Measurements from ENCODE around the gene TKTL1.

The TKTL1 gene

DNA sequence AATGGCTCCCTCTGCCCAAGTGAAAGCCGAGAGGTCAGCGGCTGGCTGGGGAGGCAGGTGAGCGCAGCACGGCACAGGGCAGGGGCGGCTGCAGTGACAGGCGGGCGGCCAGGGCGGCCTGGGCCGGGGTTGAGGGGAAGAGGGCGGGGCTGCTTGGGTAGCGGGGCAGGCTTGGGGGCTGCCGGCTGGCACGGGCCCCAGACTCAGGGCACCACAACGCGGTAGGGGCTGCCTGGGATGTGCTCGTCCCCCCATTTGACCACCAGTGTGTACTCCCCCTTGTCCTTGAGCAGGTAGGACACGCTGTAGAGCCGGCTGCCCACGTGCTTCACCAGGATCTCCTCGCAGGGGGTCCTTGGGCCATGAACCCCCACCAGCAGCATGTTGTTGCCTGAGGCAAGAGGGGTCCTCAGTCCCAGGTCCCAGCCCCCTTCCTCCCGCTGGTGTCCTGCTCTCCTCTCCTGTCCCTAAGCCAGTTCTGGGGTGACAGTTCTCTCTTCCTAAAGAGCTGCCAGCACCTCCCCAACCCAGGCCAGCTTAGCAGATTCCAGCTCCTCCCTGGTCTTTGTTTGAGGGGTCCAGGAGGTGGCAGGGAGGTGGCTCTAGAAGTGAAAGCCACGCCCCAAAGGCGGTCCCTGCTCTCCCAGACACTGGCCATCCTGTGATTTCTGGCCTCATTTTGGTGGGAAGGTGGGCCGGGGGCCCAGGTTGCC lies 53.2 kb downstream of the TKTL1 start:
- DNase-seq, result no peak

DNA sequence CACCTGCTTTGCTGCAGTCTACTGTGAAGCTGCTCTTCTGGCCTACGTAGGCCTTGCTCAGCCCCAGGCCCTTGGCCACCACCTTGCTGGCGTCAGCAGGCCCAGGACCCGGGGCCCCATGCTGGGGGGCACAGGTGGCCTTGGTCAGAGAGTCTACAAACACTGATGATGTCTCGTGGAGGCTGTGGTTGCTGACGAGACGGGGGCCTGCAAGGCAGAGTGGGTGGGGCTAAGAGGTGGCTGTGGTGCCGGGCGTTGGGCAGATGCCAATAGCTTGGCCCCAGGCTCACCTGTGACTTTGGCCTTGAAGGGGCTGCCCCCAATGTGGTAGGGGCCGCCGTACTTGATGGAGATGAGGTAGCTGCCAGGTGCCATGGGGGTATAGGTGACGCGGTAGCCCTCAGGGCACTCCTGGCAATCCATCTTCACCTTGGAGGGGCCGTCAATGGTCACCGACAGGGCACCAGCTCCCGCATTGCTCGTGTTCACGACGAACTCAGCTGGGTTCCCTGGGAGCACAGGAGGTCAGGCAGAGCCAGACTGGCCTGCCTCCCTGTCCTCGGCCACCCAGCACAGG lies 53.9 kb downstream of the TKTL1 start:
- no peak for DNase-seq

DNA sequence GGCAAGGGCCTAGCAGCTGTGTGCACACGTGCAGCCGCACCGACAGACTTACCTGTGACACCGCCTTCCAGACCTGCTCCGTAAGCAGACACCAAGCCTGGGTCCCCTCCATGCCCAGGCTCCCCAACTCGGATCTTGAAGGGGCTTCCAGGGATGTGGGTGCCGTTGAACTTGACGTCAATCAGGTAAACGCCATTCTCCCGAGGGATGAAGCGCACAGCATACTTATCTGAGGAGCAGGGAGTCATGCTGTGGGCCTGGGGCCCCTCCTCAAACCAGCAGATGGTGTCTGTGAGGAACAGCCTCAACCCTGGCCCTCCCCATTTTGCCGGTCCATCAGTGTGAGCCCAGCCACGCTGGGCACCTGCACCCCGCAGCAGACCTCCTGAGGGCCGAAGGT lies 54.4 kb downstream of the TKTL1 start:
- DNase-seq, result no peak

DNA sequence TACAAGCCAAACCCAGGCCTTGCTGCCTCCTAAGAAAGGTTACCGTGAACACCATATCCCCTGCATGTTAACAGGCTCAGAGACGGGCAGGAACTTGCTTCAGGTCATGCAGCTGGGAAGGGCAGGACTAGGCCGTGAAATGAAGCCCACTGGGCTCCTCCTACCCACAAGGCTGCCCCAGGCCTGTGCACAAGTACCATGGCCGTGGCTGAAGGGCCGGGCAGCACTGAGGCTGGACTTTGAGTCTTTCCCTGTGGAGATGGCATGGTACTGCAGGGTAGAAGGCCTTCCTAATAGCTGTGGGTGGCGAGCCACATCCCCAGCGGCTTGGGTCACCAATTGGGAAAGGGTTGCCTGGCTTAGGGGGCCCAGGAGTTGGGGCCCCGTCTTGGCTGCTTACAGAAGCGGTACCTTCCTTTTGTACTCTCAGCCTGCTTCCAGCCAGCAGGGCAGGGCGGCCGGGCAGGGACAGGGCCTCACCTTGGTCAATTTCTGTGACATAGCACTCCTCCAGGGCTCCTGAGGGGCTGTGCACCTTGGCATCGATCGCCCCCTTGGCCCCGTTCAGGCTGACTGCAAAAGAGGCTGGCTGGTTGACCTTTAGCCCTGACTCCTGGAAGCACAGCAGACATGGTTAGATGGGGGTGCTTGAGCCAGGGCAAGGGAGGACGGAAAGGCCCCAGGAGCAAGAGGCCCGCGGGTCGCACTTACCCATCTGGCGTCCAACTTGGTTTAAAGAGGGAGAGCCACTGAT lies 55.0 kb downstream of the TKTL1 start:
- DNase-seq, result no peak

DNA sequence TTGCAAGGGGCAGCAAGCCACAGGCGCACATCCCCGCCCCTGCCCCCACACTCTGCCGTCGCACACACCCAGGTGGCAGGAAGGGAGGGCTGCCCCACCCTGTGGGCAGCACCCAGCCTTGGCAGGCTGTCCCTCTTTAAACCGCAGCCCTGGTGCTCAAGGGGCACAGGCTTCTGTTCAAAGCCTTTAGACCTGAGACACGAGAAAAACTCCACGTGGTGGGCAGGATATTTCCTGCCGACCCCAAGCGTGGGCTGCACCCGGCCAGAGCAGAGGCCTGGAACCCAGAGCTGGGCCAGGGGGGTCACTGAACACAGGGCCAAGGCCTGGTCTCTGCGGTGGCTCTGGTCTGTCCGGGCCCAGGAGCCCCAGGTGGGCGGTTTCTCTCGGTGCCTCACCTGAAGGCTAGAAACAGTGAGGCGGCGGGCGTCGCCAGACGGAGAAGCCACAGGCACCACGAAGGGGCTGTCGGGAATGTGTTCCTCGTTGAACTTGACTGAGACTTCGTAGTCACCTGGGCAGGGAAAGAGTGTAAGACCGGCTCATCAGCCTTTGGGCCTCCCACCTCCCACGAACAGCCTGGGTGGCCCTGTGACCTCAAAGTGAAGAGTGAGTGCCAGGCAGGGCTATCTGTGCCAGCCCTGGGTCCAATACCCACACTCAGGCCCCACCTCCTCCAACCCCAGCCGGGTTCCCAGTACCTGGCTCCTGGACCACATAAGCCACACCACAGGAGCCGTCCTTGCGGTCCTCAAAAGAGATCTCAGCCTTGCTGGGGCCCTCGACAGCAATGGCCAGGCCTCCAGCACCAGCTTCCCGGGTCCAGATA lies 55.8 kb downstream of the TKTL1 start:
- no peak for DNase-seq

DNA sequence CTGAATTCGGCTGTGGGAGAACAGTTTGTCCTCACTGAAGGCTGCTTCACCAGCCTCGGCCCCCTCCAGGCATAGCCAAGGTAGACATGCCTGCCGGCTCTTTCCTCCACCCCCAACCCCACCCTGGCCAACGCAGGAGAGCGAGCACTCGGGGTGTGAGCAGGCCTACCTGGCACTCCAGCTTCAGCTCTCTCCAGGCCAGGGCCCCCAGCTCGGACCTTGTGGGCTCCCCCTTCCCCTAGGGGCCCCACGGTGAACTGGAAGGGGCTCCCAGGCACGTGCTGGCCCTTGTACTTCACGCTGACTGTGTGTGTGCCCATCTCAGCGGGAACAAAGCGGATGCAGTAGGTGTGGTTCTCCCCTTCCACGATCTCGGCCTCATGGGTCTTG lies 56.4 kb downstream of the TKTL1 start:
- DNase-seq, result no peak

DNA sequence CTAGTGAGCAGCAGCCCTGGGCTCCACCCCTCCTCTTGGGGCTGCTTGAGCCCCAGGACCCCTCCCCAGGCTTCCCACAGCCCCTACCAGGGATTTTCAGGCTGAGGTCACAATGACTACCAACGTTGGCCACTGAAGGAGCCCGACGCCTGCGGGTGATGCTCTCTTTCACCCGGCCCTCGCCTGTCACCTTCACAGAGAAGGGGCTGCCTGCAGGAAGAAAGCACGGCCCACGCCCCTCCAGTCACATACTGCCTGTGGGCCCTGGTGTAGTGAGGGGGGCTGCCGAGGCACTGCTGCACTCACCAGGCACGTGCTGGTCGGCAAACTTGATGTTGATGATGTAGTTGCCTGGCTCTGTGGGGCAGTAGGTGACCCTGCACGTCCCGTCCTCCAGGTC lies 56.9 kb downstream of the TKTL1 start:
- no peak for DNase-seq

DNA sequence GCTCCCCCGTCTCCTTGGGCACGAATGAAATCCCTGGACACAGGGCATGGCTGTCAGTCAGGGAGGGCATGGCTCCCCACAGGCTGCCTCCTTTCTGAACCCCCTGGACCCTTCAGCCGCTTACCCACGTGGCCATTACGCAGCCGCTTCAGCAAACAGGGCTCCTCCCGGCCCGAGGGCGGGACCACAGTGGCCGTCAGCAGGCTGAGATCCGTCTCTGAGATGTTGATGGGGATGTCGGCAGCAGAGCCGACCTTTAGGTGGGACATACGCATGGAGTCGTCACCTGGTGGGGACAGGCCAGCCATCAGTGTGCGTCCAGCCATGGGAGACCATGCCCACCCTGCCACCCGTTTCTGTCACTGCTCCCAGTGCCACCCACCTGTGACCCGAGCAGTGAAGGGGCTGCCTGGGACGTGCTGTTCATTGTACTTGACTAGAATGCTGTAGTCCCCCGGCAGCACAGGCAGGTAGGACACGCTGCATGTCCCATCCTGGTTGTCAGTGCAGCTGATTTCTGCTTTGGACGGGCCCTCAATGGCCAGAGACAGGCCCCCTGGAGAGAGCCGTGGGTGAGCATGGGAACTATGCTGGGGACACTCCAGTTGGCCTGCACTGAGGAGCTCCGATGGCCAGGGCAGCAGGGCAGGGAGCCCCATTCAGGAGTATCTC lies 57.7 kb downstream of the TKTL1 start:
- no peak for DNase-seq

DNA sequence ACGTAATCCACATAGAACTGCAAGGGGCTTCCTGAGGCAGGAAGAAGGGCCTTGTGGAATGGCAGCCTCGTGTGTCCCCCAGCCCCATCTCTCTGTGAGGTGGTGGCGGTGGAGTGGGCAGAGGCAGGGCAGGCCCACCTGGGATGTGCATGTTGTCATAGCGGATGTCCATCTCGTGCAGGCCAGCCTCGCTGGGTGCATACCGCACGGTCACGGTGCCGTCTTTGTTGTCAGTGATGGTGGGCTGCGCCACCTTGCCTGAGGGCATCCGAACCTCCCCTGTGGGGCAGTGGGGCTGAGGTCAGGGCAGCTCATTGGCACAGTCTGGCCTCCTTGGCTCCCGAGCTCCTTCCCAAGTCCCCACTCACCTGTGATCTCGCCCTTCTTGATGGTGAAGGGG lies 58.4 kb downstream of the TKTL1 start:
- no peak for DNase-seq

DNA sequence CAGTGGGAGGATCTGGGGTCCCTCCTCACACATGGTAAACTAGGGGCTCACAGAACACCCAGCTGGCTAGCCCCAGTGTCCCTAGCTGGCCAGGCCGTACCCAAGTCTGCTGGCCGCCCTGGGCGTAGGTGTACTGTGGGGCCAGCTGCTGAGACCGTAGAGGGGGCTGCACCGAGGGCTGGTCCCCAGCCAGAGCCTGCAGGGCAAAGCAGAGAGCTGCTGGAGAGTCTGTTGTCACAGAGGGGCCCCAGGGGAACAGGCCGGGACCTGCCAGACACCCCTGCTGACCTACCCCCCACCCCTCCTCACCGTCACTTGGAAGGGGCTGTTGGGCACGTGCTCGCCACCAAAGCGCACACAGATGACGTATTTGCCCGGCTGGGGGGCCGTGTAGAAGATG lies 58.9 kb downstream of the TKTL1 start:
- DNase-seq, result no peak

DNA sequence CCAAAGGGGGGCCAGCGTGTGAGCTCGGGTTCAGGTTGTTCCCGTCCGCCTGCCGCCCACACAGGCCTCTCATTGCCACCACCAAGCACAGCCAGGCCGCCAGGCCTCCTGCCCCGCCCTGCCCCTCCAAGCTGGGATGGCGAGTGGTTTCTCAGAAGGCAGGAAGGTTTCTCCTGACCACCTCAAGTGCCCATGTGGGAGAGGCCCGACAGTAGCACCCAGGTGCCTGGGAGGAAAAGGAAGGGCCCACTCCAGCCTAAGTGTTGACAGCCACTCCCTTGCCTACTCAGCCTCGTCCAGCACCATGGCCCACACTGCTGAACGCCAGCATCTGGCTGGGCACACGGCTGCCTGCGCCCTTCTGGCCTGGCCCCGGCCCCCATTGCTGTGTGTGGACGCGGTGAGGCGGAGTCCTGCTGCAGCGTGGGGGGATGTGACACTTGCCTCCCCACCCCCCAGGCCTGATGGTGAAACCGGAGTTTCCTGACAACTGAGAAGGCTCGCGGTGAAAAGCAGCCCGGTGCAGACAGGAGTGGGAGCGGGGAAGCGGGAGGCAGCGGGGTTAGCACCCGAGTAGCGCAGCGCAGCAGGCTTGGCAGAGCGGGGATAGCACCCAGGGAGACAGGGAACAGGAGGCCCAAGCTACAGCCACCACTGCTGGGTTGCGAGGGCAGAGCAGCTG lies 59.6 kb downstream of the TKTL1 start:
- no peak for DNase-seq

DNA sequence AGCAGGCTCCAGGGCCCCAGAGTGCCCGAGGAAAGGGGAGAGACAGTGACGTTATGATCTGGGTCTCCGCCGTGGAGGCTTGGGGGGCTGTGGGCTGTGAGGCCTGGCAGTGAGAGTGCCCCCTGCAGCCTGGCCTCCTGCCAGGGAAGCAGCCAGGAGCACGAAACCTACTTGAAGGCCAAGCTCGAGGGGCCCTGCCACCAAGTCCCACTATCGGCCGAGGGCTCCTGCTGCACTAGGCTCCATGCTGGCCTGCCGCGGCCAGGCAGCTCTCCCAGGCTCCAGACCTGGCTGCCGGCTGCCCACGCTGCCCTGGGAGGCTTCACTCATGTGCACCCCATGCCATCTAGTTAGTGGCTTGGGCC lies 60.2 kb downstream of the TKTL1 start:
- DNase-seq, result no peak

DNA sequence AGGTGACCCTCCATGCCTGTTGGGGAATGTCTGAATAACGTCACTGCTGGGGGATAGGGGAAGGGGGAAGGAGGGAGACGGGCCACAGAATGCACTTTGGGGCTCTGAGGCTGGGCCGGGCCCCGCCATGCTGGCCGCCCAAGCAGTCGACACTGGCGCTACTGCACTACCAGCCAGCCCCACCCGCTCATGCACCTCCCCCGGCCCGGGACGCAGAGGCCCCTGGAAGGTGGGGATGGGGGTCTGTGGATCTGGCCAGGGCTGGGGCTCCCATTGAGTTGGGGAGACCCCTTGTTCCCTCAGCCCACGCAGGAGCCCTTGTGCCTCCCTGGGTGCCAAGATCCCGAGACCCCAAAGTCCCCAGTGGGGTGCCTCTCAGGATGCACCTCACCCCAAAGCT lies 61.0 kb downstream of the TKTL1 start:
- no peak for DNase-seq

DNA sequence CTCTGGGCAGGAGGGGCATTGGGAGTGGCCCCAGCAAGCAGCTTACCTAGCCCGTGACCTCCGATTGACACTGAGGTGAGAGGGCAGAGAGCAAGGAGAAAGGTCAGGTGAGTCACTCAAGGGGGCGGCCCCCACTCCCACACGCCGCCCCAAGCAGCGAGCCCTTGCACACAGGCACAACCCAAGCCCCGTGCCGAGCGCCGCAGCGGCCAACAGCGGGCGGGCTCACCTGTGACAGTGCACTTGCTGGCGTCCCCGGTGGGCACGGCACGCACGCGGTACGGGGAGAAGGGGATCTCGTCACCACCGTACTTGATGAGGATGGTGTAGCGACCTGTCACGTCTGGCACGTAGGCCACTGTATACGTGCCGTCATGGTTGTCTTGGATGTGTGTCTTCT lies 61.6 kb downstream of the TKTL1 start:
- DNase-seq, result no peak

DNA sequence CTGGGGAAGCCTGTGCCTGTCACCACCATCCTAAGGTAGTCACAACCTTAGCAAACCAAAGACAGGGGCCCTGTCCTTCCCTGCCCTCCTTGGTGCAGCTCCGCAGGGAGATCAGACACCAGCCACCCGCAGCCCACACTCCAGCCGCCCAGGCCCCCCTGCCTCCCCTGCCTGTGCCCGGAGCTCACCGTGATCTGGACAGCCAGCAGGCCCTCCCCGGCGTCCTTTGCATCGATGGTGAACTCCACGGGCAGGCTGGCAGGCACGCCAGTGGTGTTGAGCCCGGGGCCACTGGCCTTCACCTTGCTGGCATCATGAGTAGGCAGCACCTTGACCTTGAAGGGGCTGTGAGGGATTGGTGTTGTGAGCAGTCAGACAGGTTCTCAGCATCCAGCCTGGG lies 62.4 kb downstream of the TKTL1 start:
- no peak for DNase-seq

DNA sequence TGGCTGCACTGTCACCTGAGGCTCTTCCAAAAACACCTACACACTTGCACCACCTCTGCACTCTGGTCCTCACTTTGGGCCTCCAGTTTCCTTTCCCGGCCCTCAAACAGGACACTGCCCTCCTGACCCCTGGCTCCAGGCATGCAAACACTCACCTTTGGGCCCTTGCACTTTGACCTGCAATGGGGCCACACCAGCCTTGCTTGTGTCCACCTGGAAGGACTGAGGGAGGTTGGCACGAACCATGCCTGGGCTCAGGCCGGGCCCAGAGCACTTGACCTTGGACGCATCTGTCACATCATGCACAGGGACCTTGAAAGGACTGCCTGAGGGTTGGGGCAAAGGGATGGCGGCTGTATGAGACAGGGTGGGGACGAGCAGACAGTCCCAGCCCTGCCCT lies 63.2 kb downstream of the TKTL1 start:
- DNase-seq, result no peak

DNA sequence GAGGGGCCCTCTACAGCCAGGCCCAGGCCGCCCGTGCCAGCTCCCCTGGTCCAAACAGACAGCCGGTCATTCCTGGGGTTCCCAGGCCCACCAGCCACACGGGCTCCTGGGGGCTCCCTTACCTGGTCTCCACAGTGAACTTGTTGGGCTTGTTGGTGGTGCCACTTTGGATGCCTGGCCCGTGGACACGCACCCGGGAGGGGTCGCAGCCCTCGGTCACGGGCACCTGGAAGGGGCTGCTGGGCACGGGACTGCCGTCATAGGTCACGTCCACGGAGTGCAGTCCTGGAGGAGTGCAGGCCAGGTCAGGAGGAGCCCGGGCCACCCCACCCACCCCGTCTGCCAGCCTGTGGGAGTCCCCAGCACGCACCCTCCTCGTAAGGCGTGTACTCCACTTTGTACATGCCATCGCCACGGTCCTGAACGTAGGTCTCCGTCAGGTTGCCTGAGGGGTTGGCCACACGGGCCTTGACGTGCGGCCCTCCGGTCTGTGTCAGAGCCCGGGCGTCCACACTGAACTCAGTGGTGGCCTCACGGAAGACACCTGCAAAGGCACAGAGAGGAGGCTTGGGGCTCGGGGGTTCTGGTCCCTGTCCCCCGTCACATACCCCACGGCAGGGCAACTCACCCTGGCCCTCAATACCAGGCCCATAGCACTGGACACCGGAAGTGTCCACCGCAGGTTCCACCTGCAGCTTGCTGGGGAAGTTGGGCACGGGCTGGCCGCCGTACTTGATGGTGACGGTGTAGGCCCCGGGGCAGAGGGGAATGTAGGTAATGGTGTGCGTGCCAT lies 64.0 kb downstream of the TKTL1 start:
- DNase-seq, result no peak

DNA sequence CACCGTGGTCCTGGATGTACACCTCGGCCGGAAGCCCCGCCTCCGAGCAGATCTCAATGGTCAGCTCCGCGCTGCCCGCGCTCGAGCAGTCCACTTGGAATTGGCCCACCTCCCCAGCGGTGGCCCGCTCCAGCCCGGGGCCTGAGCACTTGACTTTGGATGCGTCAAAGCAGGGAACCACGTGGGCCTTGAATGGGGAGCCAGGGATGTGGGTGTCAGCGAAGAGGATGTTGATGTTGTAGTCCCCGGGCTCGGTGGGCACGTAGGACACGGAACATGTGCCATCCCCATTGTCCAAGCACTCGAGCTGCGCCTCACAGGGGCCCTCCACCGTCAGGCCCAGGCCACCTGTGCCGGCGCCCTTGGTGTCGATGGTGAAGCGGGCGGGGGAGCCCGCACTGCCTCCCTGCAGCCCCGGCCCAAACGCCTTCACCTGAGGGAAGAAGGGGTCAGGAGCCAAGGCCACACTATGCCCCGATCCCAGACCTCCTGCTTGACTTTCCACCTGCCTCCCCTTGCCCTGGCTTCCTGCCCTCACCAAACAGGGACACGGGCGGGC lies 64.6 kb downstream of the TKTL1 start:
- no peak for DNase-seq

DNA sequence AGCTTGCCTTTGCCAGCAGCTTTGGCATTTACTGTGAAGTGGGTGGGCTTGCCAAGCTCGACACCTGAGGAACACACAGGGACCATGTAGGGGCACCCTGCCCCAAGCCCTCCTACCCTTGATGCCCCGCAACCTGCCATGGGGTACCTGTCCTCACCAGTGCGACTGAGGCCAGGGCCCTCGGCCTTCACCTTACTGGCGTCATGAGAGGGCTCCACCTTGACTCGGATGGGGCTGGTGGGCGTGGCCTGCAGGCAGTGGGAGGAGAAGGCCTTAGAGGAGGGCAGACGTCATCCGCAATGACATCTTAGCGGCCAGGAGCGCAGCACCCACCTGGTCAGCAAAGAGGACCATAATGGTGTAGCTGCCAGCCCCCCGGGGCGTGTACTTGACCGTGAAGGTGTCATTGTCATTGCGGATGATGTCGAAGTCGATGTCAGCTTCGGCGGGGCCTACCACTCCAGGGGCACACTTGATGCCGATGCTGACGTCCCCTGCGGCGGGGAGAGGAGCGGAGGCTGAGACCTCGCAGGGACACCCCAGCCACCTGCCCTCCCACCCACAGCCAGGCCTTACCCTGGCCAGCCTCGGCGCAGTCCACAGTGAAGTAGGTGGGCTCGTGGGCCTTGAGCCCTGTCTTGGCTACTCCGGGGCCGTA lies 66.6 kb downstream of the TKTL1 start:
- no peak for DNase-seq

DNA sequence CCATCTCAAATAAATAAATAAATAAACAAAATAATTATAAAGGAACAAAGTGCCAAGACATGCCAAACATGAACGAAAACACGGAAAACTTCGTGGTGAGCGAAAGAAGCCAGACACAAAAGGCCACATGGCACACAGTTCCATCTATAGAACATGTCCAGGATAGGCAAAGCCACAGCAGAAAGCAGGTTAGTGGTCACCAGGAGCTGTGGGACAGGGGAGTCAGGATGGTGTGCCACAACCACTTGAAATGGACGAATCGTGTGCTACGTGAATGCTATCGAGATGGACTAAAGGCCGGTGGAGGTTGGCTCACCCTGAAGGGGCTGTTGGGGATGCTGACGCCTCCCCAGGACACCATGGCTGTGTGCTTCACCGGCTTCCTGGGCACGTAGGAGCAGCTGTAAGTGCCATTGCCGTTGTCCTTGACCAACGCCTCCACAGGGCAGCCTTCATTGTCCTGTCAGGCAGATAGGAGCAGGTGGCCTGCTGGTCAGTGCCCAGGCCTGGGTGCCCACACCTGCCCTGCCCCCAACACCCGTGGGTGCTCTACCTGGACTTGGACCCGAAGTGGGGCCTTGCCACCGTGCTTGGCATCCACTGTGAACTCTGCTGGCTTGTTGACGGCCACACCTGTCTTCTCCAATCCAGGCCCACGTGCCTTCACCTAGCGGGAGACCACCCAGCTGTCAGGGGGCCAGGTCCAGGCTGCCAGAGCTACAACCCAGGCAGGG lies 68.3 kb downstream of the TKTL1 start:
- DNase-seq, result no peak
